ENCODE data around the gene PRCD.

Gene PRCD

GRCh38 chr17:76574166-76574565 lies 34.3 kb downstream of the PRCD start:
- no peak overlapping the region for H3K27ac ChIP-seq (ENCODE audit: low read length)
- H3K4me1 ChIP-seq (ENCODE audit: insufficient read depth, low read length) = no peaks in the 10 kb centered on the region
- peaks cover 2% of the 10 kb centered on the region; the same call in 1 of the 2 replicates for H4K20me1 ChIP-seq (ENCODE audit: insufficient read depth, low read length)
- no peaks in the 10 kb centered on the region for H3K79me2 ChIP-seq (ENCODE audit: insufficient read depth, low read length)
- H3K4me3 ChIP-seq (ENCODE audit: low read depth in 1 of 2, low read length in 2 of 2) = no peak overlapping the region
- no peak overlapping the region for H3K4me2 ChIP-seq (ENCODE audit: insufficient read depth, low read length)
- H2AFZ ChIP-seq (ENCODE audit: low read depth, low read length) = no peak overlapping the region
- no peak for ATAC-seq (ENCODE audit: insufficient read depth, low read depth)
- no peaks in the 10 kb centered on the region for H3K27me3 ChIP-seq (ENCODE audit: insufficient read depth, low read length, poor library complexity)
- no peaks in the 10 kb centered on the region for H3K36me3 ChIP-seq (ENCODE audit: insufficient read depth, low read length)
- no peak for TF ChIP-seq EZH2 (IDR thresholded peaks at IDR 0.05; ENCODE audit: borderline replicate concordance, low read depth, low read length, severe bottlenecking)
- H3K9me3 ChIP-seq (ENCODE audit: insufficient read depth, low read length, severe bottlenecking) = no peaks in the 10 kb centered on the region
- no peak for DNase-seq
- H3K9ac ChIP-seq (ENCODE audit: low read depth, low read length) = no peak overlapping the region

DNA sequence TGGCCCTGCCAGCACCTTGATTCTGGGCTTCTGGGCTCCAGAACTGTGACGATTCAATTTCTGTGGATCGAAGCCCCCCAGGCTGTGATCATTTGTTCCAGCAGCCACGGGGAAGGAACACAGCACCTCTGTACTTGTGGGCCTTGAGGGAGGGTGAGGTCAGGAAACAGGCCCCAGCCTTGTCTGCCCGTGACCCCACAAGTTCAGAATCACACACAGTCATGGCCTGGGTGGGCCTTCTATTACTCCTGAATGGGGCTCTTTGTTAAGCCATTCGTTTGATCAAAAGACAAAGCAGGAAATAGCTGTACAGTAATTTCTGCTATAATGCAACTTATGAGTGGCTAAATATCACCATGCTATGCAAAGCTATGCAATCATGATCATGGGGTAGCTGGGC lies 35.7 kb downstream of the PRCD start:
- Histone ChIP-seq H3K9me3 (ENCODE audit: insufficient read depth, low read length, severe bottlenecking) (no peaks in the 10 kb centered on the region), H3K4me1 (ENCODE audit: insufficient read depth, low read length) (no peaks in the 10 kb centered on the region), H3K36me3 (ENCODE audit: insufficient read depth, low read length) (no peaks in the 10 kb centered on the region), H3K4me2 (ENCODE audit: insufficient read depth, low read length) (no peak overlapping the region), H4K20me1 (ENCODE audit: insufficient read depth, low read length) (no peaks in the 10 kb centered on the region), H3K79me2 (ENCODE audit: insufficient read depth, low read length) (no peaks in the 10 kb centered on the region), H3K27ac (ENCODE audit: low read length) (no peak overlapping the region), H3K27me3 (ENCODE audit: insufficient read depth, low read length, poor library complexity) (no peaks in the 10 kb centered on the region), H2AFZ (ENCODE audit: low read depth, low read length) (no peak overlapping the region), H3K4me3 (ENCODE audit: low read depth in 1 of 2, low read length in 2 of 2) (no peak overlapping the region), H3K9ac (ENCODE audit: low read depth, low read length) (no peak overlapping the region)
- ATAC-seq (ENCODE audit: insufficient read depth, low read depth) (no peak), DNase-seq (no peak)
- TF ChIP-seq, protein P1, sequence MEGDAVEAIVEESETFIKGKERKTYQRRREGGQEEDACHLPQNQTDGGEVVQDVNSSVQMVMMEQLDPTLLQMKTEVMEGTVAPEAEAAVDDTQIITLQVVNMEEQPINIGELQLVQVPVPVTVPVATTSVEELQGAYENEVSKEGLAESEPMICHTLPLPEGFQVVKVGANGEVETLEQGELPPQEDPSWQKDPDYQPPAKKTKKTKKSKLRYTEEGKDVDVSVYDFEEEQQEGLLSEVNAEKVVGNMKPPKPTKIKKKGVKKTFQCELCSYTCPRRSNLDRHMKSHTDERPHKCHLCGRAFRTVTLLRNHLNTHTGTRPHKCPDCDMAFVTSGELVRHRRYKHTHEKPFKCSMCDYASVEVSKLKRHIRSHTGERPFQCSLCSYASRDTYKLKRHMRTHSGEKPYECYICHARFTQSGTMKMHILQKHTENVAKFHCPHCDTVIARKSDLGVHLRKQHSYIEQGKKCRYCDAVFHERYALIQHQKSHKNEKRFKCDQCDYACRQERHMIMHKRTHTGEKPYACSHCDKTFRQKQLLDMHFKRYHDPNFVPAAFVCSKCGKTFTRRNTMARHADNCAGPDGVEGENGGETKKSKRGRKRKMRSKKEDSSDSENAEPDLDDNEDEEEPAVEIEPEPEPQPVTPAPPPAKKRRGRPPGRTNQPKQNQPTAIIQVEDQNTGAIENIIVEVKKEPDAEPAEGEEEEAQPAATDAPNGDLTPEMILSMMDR (IDR thresholded peaks at IDR 0.05; ENCODE audit: borderline replicate concordance, extremely low read depth, low read length, poor library complexity, severe bottlenecking) = no peak
- TF ChIP-seq EZH2 (IDR thresholded peaks at IDR 0.05; ENCODE audit: borderline replicate concordance, low read depth, low read length, severe bottlenecking) = no peak

DNA sequence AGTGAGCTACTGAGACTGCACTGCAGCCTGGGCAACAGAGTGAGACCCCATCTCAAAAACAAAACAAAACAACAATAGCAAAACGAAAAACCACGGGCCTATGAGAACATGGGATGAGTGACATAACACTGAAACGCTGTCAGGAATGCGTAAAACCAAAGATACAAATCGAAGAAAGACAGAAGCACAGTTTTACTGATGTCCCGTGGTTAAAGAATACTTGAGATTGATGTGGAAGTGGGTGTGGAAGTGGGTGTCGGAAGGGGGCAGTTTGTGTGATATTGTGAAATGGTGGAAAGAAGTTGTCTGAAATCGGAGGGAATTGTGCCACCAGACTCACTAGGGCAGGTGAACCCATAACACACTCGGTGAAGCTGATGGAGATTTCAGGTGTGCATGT lies 36.3 kb downstream of the PRCD start:
- ATAC-seq (ENCODE audit: insufficient read depth, low read depth) (no peak), DNase-seq (no peak)
- Histone ChIP-seq H4K20me1 (ENCODE audit: insufficient read depth, low read length) (no peaks in the 10 kb centered on the region), H3K4me2 (ENCODE audit: insufficient read depth, low read length) (no peak overlapping the region), H3K4me1 (ENCODE audit: insufficient read depth, low read length) (no peaks in the 10 kb centered on the region), H3K27me3 (ENCODE audit: insufficient read depth, low read length, poor library complexity) (no peaks in the 10 kb centered on the region), H3K4me3 (ENCODE audit: low read depth in 1 of 2, low read length in 2 of 2) (no peak overlapping the region), H3K36me3 (ENCODE audit: insufficient read depth, low read length) (no peaks in the 10 kb centered on the region), H2AFZ (ENCODE audit: low read depth, low read length) (no peak overlapping the region), H3K27ac (ENCODE audit: low read length) (no peak overlapping the region), H3K79me2 (ENCODE audit: insufficient read depth, low read length) (no peaks in the 10 kb centered on the region), H3K9me3 (ENCODE audit: insufficient read depth, low read length, severe bottlenecking) (no peaks in the 10 kb centered on the region), H3K9ac (ENCODE audit: low read depth, low read length) (no peak overlapping the region)
- TF ChIP-seq, protein P1 (IDR thresholded peaks at IDR 0.05; ENCODE audit: borderline replicate concordance, extremely low read depth, low read length, poor library complexity, severe bottlenecking) = no peak
- no peak for TF ChIP-seq EZH2 (IDR thresholded peaks at IDR 0.05; ENCODE audit: borderline replicate concordance, low read depth, low read length, severe bottlenecking)

GRCh38 chr17:76577876-76578275 lies 38.0 kb downstream of the PRCD start:
- H3K79me2 ChIP-seq (ENCODE audit: insufficient read depth, low read length) = no peaks in the 10 kb centered on the region
- TF ChIP-seq EZH2 (IDR thresholded peaks at IDR 0.05; ENCODE audit: borderline replicate concordance, low read depth, low read length, severe bottlenecking) = no peak
- TF ChIP-seq, protein P1 (IDR thresholded peaks at IDR 0.05; ENCODE audit: borderline replicate concordance, extremely low read depth, low read length, poor library complexity, severe bottlenecking) = no peak
- ATAC-seq (ENCODE audit: insufficient read depth, low read depth) = no peak
- no peak for DNase-seq
- no peak overlapping the region for H3K27ac ChIP-seq (ENCODE audit: low read length)
- H3K4me3 ChIP-seq (ENCODE audit: low read depth in 1 of 2, low read length in 2 of 2) = no peak overlapping the region
- H3K9ac ChIP-seq (ENCODE audit: low read depth, low read length) = no peak overlapping the region
- no peaks in the 10 kb centered on the region for H3K36me3 ChIP-seq (ENCODE audit: insufficient read depth, low read length)
- H3K9me3 ChIP-seq (ENCODE audit: insufficient read depth, low read length, severe bottlenecking) = no peaks in the 10 kb centered on the region
- H3K27me3 ChIP-seq (ENCODE audit: insufficient read depth, low read length, poor library complexity) = no peaks in the 10 kb centered on the region
- H3K4me1 ChIP-seq (ENCODE audit: insufficient read depth, low read length) = no peaks in the 10 kb centered on the region
- no peak overlapping the region for H2AFZ ChIP-seq (ENCODE audit: low read depth, low read length)
- H3K4me2 ChIP-seq (ENCODE audit: insufficient read depth, low read length) = no peak overlapping the region
- H4K20me1 ChIP-seq (ENCODE audit: insufficient read depth, low read length) = no peaks in the 10 kb centered on the region

Data from DND-41 (cell line).